WTC11 (cell line): Measurements from ENCODE around the gene NRF1. TPM values are rescaled to one million over a fixed set of nuclear protein-coding genes. Genes with fewer than 3 reads are reported as not detected.

Source experiments
- ATAC-seq: fragments of 200-7000 bp; cut with Tn5 transposase; 2 replicates; pipeline ENCODE4 v1.10.0; 2021; ENCODE audit warnings: mild to moderate bottlenecking, moderate library complexity
- CTCF ChIA-PET: fragments of 300-600 bp; sonication (Branson Sonifier 250); formaldehyde crosslinking; loops from one replicate; lab custom pipeline; 2021; ENCODE audit warnings: antibody characterized with exemption; lab: Charles Lee
- POLR2A ChIA-PET: fragments of 350-600 bp; sonication (Branson Sonifier 250); formaldehyde crosslinking; loops from one replicate; lab custom pipeline; 2021; ENCODE audit warnings: antibody characterized with exemption; lab: Charles Lee
- DNase-seq: peaks from one replicate; pipeline ENCODE4 v3.0.0; 2021; ENCODE audit warnings: low spot score
- H3K27ac Mint-ChIP-seq: 2 replicates; pipeline ENCODE4 v1.8.0; 2021; ENCODE audit warnings: mixed read lengths
- H3K27me3 Mint-ChIP-seq: 2 replicates; pipeline ENCODE4 v1.8.0; 2021; ENCODE audit warnings: low read depth, mild to moderate bottlenecking, moderate library complexity, mixed read lengths
- H3K36me3 Mint-ChIP-seq: 2 replicates; pipeline ENCODE4 v1.8.0; 2021; ENCODE audit warnings: mixed read lengths
- H3K4me1 Mint-ChIP-seq: 2 replicates; pipeline ENCODE4 v1.8.0; 2022; ENCODE audit warnings: mixed read lengths
- H3K4me3 Mint-ChIP-seq: 2 replicates; pipeline ENCODE4 v1.8.0; 2021; ENCODE audit warnings: mild to moderate bottlenecking, moderate library complexity, mixed read lengths
- H3K9me3 Mint-ChIP-seq: 2 replicates; pipeline ENCODE4 v1.8.0; 2021; ENCODE audit warnings: mixed read lengths
- ATF6 ChIP-seq: sonication (generic); formaldehyde crosslinking; IDR thresholded peaks from 2 replicates; pipeline ENCODE4 v1.8.1; 2023; ENCODE audit warnings: mild to moderate bottlenecking, missing genetic modification reagents
- CREB1 ChIP-seq: sonication (generic); formaldehyde crosslinking; IDR thresholded peaks from 2 replicates; pipeline ENCODE4 v1.8.0; 2023; ENCODE audit warnings: mild to moderate bottlenecking, missing genetic modification reagents
- FOXP1 ChIP-seq: sonication (generic); formaldehyde crosslinking; IDR thresholded peaks from 2 replicates; pipeline ENCODE4 v1.8.0; 2022; ENCODE audit warnings: missing genetic modification reagents, mild to moderate bottlenecking, moderate library complexity, borderline replicate concordance
- GTF2I ChIP-seq: fragments of 250-450 bp; sonication (Bioruptor Pico); conservative IDR thresholded peaks from 2 replicates; pipeline ENCODE4 v1.4.0; 2021; ENCODE audit warnings: mild to moderate bottlenecking
- JAZF1 ChIP-seq: fragments of 250-450 bp; sonication (Bioruptor Pico); IDR thresholded peaks from 2 replicates; pipeline ENCODE4 v1.9.0; 2021; ENCODE audit warnings: moderate library complexity, mild to moderate bottlenecking, inconsistent platforms
- KAT7 ChIP-seq: sonication (generic); formaldehyde crosslinking; IDR thresholded peaks from 2 replicates; pipeline ENCODE4 v1.8.1; 2023; ENCODE audit warnings: missing genetic modification reagents, mild to moderate bottlenecking, borderline replicate concordance
- NFE2L1 ChIP-seq: sonication (generic); formaldehyde crosslinking; IDR thresholded peaks from 2 replicates; pipeline ENCODE4 v1.8.1; 2023; ENCODE audit warnings: missing genetic modification reagents
- NR2C2 ChIP-seq: sonication (generic); formaldehyde crosslinking; IDR thresholded peaks from 2 replicates; pipeline ENCODE4 v1.8.0; 2022; ENCODE audit warnings: mild to moderate bottlenecking, missing genetic modification reagents
- NR3C1 ChIP-seq: sonication (generic); formaldehyde crosslinking; conservative IDR thresholded peaks from 2 replicates; pipeline ENCODE4 v1.8.1; 2023; ENCODE audit warnings: low read depth, mild to moderate bottlenecking, missing genetic modification reagents
- SMAD3 ChIP-seq: sonication (generic); formaldehyde crosslinking; IDR thresholded peaks from 2 replicates; pipeline ENCODE4 v1.8.0; 2022; ENCODE audit warnings: missing genetic modification reagents, mild to moderate bottlenecking, borderline replicate concordance
- SOX15 ChIP-seq: fragments of 250-450 bp; sonication (Bioruptor Pico); IDR thresholded peaks from 2 replicates; pipeline ENCODE4 v1.9.0; 2021; ENCODE audit warnings: mild to moderate bottlenecking
- STAT6 ChIP-seq: sonication (generic); formaldehyde crosslinking; conservative IDR thresholded peaks from 2 replicates; pipeline ENCODE4 v1.8.1; 2023; ENCODE audit warnings: mild to moderate bottlenecking, low read depth, missing genetic modification reagents, moderate library complexity
- TCF7 ChIP-seq: sonication (generic); formaldehyde crosslinking; IDR thresholded peaks from 2 replicates; pipeline ENCODE4 v1.8.0; 2022; ENCODE audit warnings: mild to moderate bottlenecking, low read depth, missing genetic modification reagents, moderate library complexity
- TEAD1 ChIP-seq: sonication (generic); formaldehyde crosslinking; IDR thresholded peaks from 2 replicates; pipeline ENCODE4 v1.8.0; 2022; ENCODE audit warnings: mild to moderate bottlenecking, missing genetic modification reagents
- ZBTB21 ChIP-seq: sonication (generic); formaldehyde crosslinking; IDR thresholded peaks from 2 replicates; pipeline ENCODE4 v1.8.1; 2023; ENCODE audit warnings: mild to moderate bottlenecking, missing genetic modification reagents, borderline replicate concordance
- ZMAT4 ChIP-seq: fragments of 250-450 bp; sonication (Bioruptor Pico); IDR thresholded peaks from 2 replicates; pipeline ENCODE4 v1.9.0; 2021; ENCODE audit warnings: mild to moderate bottlenecking
- ZNF219 ChIP-seq: sonication (generic); formaldehyde crosslinking; IDR thresholded peaks from 2 replicates; pipeline ENCODE4 v1.8.0; 2023; ENCODE audit warnings: missing genetic modification reagents, mild to moderate bottlenecking, borderline replicate concordance
- ZNF317 ChIP-seq: sonication (generic); formaldehyde crosslinking; IDR thresholded peaks from 2 replicates; pipeline ENCODE4 v1.8.1; 2023; ENCODE audit warnings: low read depth, mild to moderate bottlenecking, moderate library complexity, missing genetic modification reagents, borderline replicate concordance
- ZNF416 ChIP-seq: fragments of 250-450 bp; sonication (Bioruptor Pico); IDR thresholded peaks from 2 replicates; pipeline ENCODE4 v1.9.0; 2021; ENCODE audit warnings: mild to moderate bottlenecking, inconsistent platforms
- total RNA-seq: library from RNA; stranded (reverse); gene quantifications from 3 replicates; pipeline ENCODE4 v1.2.3, GENCODE V29; 2021
- TF ChIP-seq, protein P1 (sequence below): fragments of 250-450 bp; sonication (Bioruptor Pico); IDR thresholded peaks from 2 replicates; pipeline ENCODE4 v1.9.0; 2021; ENCODE audit warnings: mild to moderate bottlenecking
- TF ChIP-seq, protein P2 (sequence below): sonication (generic); formaldehyde crosslinking; IDR thresholded peaks from 2 replicates; pipeline ENCODE4 v1.8.1; 2022; ENCODE audit warnings: mild to moderate bottlenecking, moderate library complexity, missing genetic modification reagents
- TF ChIP-seq, protein P3 (sequence below): sonication (generic); formaldehyde crosslinking; IDR thresholded peaks from 2 replicates; pipeline ENCODE4 v1.8.0; 2022; ENCODE audit warnings: mild to moderate bottlenecking, missing genetic modification reagents
- TF ChIP-seq, protein P4 (sequence below): sonication (generic); formaldehyde crosslinking; IDR thresholded peaks from 2 replicates; pipeline ENCODE4 v1.8.0; 2023; ENCODE audit warnings: missing genetic modification reagents

The NRF1 gene
- total RNA-seq, 1 experiment from 2014 or later = 16.4 TPM

DNA sequence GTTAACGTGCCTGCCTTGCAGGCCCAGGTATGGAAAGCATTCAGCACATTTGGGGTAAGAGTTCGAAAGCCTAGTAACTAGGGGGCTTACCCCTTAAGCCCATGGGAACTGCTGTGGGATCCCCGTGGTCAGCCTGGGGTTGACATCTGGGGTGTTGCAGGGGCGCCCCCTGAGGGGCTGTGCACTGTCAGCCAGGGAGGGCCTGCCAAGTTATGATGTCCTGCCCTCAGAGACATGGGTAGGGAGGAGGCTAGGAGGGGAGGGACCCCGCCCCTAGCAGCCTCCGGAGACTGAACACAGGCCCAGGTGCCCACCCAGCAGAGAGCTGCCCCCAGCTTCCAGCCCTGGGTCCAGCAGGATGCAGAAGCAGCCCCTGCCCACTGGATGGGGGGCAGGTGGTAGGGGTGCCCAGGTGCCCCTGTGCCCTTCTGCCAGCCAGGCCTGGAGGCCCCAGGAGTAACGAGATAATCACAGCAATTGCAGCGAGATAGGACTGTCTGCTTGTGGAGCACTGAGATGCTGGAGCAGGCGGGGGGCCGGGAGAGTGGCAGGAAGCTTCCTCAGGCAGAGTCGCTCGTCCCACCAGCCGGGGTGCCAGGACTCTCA lies 187.9 kb downstream of the NRF1 start (continued):
- TF ChIP-seq TCF7 (CRISPR knock-in tag) = no peak
- no peak for TF ChIP-seq FOXP1 (CRISPR knock-in tag)
- TF ChIP-seq STAT6 (CRISPR knock-in tag) = no peak
- no peak for TF ChIP-seq KAT7 (CRISPR knock-in tag)
- TF ChIP-seq ATF6 (CRISPR knock-in tag) = no peak
- TF ChIP-seq, protein P1, sequence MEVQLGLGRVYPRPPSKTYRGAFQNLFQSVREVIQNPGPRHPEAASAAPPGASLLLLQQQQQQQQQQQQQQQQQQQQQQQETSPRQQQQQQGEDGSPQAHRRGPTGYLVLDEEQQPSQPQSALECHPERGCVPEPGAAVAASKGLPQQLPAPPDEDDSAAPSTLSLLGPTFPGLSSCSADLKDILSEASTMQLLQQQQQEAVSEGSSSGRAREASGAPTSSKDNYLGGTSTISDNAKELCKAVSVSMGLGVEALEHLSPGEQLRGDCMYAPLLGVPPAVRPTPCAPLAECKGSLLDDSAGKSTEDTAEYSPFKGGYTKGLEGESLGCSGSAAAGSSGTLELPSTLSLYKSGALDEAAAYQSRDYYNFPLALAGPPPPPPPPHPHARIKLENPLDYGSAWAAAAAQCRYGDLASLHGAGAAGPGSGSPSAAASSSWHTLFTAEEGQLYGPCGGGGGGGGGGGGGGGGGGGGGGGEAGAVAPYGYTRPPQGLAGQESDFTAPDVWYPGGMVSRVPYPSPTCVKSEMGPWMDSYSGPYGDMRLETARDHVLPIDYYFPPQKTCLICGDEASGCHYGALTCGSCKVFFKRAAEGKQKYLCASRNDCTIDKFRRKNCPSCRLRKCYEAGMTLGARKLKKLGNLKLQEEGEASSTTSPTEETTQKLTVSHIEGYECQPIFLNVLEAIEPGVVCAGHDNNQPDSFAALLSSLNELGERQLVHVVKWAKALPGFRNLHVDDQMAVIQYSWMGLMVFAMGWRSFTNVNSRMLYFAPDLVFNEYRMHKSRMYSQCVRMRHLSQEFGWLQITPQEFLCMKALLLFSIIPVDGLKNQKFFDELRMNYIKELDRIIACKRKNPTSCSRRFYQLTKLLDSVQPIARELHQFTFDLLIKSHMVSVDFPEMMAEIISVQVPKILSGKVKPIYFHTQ = no peak
- no peak for TF ChIP-seq TEAD1
- TF ChIP-seq GTF2I = no peak
- TF ChIP-seq NR3C1 (CRISPR knock-in tag) = no peak
- TF ChIP-seq NR2C2 (CRISPR knock-in tag) = no peak
- TF ChIP-seq, all 79 proteins: peak for 0

DNA sequence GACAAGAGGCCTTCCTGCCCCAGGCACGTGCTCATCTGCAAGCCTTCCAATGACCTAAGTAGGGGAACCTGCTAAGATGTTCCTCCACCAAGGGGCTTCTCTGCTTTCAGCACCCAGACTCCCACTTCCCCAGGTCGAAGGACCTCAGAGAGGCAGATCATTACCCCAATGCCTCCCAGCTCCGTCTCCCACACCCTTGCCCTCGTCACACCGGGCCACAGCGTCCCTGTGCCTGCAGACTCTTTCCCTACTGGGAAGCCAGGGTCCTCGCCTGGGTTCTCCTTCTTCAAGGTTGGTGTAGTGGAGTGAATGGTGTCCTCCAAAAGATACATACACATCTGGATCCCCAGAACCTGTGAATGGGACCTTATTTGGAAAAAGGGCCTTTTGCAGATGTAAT lies 189.4 kb downstream of the NRF1 start:
- no peak overlapping the region for H3K4me3 Mint-ChIP-seq
- H3K27ac Mint-ChIP-seq = no peak overlapping the region
- ATAC-seq = no peak
- H3K9me3 Mint-ChIP-seq = no peaks in the 10 kb centered on the region
- H3K4me1 Mint-ChIP-seq = peaks cover 53% of the 10 kb centered on the region
- H3K36me3 Mint-ChIP-seq = no peaks in the 10 kb centered on the region
- no peak for DNase-seq
- POLR2A ChIA-PET = no interaction called here
- CTCF ChIA-PET = interaction anchor here (1.5 kb wide), 1 partner anchor 24 kb away, joined by 9 read pairs; no protein-coding TSS in a partner anchor
- peaks cover 5% of the 10 kb centered on the region; the same call in 1 of the 2 replicates for H3K27me3 Mint-ChIP-seq
- TF ChIP-seq NFE2L1 (CRISPR knock-in tag) = no peak
- no peak for TF ChIP-seq NR2C2 (CRISPR knock-in tag)
- no peak for TF ChIP-seq TCF7 (CRISPR knock-in tag)
- TF ChIP-seq, protein P2, sequence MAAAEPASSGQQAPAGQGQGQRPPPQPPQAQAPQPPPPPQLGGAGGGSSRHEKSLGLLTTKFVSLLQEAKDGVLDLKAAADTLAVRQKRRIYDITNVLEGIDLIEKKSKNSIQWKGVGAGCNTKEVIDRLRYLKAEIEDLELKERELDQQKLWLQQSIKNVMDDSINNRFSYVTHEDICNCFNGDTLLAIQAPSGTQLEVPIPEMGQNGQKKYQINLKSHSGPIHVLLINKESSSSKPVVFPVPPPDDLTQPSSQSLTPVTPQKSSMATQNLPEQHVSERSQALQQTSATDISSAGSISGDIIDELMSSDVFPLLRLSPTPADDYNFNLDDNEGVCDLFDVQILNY (CRISPR knock-in tag) = no peak
- no peak for TF ChIP-seq ZNF416 (CRISPR knock-in tag)
- TF ChIP-seq ATF6 (CRISPR knock-in tag) = no peak
- no peak for TF ChIP-seq GTF2I
- no peak for TF ChIP-seq SMAD3 (CRISPR knock-in tag)
- no peak for TF ChIP-seq ZMAT4 (CRISPR knock-in tag)
- TF ChIP-seq ZNF317 (CRISPR knock-in tag) = no peak
- TF ChIP-seq, protein P3, sequence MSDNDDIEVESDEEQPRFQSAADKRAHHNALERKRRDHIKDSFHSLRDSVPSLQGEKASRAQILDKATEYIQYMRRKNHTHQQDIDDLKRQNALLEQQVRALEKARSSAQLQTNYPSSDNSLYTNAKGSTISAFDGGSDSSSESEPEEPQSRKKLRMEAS = no peak
- TF ChIP-seq ZNF219 (CRISPR knock-in tag) = no peak
- TF ChIP-seq ZBTB21 = no peak
- no peak for TF ChIP-seq FOXP1 (CRISPR knock-in tag)
- no peak for TF ChIP-seq CREB1 (CRISPR knock-in tag)
- TF ChIP-seq JAZF1 (CRISPR knock-in tag) = no peak
- no peak for TF ChIP-seq SOX15 (CRISPR knock-in tag)
- TF ChIP-seq, protein P4, sequence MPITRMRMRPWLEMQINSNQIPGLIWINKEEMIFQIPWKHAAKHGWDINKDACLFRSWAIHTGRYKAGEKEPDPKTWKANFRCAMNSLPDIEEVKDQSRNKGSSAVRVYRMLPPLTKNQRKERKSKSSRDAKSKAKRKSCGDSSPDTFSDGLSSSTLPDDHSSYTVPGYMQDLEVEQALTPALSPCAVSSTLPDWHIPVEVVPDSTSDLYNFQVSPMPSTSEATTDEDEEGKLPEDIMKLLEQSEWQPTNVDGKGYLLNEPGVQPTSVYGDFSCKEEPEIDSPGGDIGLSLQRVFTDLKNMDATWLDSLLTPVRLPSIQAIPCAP (CRISPR knock-in tag) = no peak
